Measurements from ENCODE around the gene CCDC157. TPM values are rescaled to one million over a fixed set of nuclear protein-coding genes. Genes with fewer than 3 reads are reported as not detected.

CCDC157 gene
- total and polyA plus RNA-seq, 9 of the 15 experiments (the other 6 are each of a cell fraction or from before 2014, with no cell fraction given), result 0.04 to 1.3 (median 0.68) TPM

- TF ChIP-seq RBM17 (IDR thresholded peaks at IDR 0.05; ENCODE audit: borderline replicate concordance, low read depth, low read length) (no peak), PHF8 (IDR thresholded peaks at IDR 0.05; ENCODE audit: borderline replicate concordance, low read length) (peak; percentile 77; the same call in 1 of the 2 replicates), PRDM10 (IDR thresholded peaks at IDR 0.05; ENCODE audit: partially characterized antibody) (no peak), FOXK1 (CRISPR knock-in tag; IDR thresholded peaks at IDR 0.05; ENCODE audit: borderline replicate concordance) (no peak), PTRF (tag; IDR thresholded peaks at IDR 0.05) (no peak), ZNF133 (CRISPR knock-in tag; IDR thresholded peaks at IDR 0.05) (no peak), ZNF77 (CRISPR knock-in tag; IDR thresholded peaks at IDR 0.05) (no peak), SAP30 (IDR thresholded peaks at IDR 0.05; ENCODE audit: borderline replicate concordance, insufficient read depth, low read depth, low read length, poor library complexity, severe bottlenecking) (no peak), TAF1 (IDR thresholded peaks at IDR 0.05; ENCODE audit: control insufficient read depth, extremely low read depth, insufficient read depth, low read length, severe bottlenecking) (peak; percentile 55), CEBPB (tag; IDR thresholded peaks at IDR 0.05) (no peak), YY1 (IDR thresholded peaks at IDR 0.05; ENCODE audit: borderline replicate concordance in 1 of 3, control insufficient read depth in 1 of 3, extremely low read depth in 1 of 3, insufficient read depth in 3 of 3, insufficient read length in 1 of 3, insufficient replicate concordance in 2 of 3, low read depth in 1 of 3, low read length in 2 of 3) (peak in 1 of 3 experiments; percentile 57), TEAD1 (CRISPR knock-in tag; IDR thresholded peaks at IDR 0.05) (no peak), ZNF263 (CRISPR knock-in tag; IDR thresholded peaks at IDR 0.05; ENCODE audit: borderline replicate concordance) (no peak), MEF2D (tag; conservative IDR thresholded peaks at IDR 0.05; ENCODE audit: low read depth) (no peak), TFAP4 (CRISPR knock-in tag; IDR thresholded peaks at IDR 0.05; ENCODE audit: borderline replicate concordance) (0 out of 2 replicates have a peak, but pooled peaks have one; percentile 22), SMAD4 (CRISPR knock-in tag; conservative IDR thresholded peaks at IDR 0.05) (0 out of 2 replicates have a peak, but pooled peaks have one; percentile 15), MXI1 (IDR thresholded peaks at IDR 0.05; ENCODE audit: low read depth, low read length) (no peak)
Observed at GRCh38 chr22:30326706-30327362, 30.0 kb upstream of the CCDC157 start, which contains the start of gene TBC1D10A (continued).
